DMS79 treated with DMSO at 0.1 percent for 48 hours (cell line): ENCODE results near the gene OSBPL1A.
A peak's percentile ranks its signal among the peaks of the same experiment; 100 is the strongest.
"Not testable (repeated sequence)": the region's sequence is repeated elsewhere in the genome, so short reads cannot be mapped to it uniquely, and the experiment has no call there.

Source experiments
- DNase-seq: peaks from one replicate; lab custom pipeline; 2025; lab: John Stamatoyannopoulos, UW

OSBPL1A gene

DNA sequence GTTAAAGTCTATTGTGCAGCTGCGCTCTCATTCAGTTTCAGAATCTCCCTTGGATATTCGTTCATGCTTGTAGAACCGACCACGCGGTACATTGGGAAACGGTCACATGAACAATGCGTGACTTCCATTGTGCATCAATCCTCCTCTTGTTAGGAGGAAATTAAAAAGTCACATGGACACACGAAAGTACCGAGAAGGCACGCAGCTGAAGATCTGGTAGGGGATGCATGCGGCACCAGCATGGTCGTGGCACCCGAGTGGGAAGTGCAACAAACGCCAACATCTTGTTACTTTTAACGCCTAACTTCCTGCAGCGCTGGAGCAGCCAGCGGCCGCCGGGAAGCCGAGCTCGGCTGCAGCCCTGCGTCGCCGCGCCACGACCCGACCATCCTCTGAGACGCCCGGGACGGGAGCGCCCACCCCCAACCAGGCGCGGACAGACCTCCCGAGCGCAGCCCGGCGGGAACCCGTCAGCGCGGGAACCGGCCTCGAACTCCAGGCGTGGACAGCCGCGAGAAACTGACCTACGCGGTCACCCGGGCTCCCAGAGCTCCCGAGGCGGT, 412 bp downstream of the OSBPL1A start:
- DNase-seq, result peak; percentile 73

DNA sequence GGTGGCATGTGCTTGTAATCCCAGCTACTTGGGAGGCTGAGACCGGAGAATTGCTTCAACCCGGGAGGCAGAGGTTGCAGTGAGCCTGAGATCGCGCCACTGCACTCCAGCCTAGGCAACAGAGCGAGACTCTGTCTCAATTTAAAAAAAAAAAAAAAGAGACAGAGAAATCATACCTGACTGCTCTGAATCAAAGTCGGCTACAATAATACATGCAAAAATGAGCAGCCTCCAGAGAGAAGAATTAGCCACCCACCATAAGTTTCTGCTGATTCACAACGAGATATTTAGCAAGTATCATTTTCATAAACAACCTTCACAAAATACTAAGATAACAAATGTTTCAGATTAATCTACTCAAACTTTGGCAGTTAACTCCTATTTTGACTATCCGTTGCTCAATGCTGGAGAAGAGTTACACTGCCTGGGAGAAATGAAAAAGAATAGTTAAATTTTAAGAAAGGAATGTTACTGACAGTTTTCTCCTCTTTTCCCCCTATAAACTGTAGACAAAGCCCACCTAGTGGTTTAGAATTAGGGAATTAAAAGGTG, 1.5 kb downstream of the OSBPL1A start:
- DNase-seq, result no peak

DNA sequence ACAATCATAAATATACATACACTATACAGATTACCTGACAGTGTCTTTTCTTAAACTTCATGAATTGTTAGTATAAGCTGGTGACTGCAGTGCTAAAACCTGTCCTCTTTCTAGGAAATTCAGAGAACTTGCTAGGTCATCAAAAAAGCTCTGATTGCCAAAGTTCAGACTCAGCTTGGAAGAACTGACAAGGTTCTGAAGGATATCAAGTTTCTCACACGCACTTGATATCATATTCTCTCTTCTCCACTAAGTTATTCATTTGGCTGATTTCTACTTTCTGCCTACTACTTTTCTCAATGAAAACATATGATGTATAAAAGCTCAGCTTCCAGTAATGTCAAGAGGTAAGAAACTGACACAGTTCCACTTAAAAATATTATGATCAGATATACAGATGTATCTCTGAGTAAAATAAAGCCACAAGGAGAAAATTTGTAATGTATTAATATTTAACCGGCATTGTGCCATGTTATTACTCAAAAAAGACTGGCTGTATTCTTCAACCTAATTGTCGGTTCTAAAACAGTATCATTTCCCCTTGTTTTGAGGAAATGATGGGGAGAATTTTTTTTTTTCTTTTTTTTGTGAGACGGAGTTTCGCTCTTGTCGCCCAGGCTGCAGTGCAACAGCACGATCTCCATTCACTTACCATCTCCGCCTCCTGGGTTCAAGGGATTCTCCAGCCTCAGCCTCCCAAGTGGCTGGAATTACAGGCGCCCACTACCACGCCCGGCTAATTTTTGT, 2.4 kb downstream of the OSBPL1A start:
- no peak for DNase-seq

DNA sequence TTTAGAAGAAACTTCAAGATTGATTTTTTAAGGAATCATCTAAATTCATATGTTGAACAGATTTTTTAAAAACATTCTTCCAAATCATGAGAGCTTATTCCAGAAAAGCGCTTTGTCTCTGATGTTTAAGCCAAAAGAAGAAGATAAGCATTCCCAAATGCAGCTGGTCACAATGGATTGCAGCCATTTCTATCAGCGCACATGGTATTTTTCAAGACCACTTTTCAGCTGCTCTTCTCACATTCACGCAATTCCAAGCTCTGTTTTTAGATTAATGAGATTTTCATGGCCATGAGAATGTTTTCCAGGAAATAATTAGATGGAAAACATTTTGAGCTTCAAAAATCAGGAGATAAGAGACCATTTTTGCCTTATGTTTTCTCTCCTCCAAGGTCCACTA, 8.7 kb downstream of the OSBPL1A start:
- DNase-seq, result no peak

DNA sequence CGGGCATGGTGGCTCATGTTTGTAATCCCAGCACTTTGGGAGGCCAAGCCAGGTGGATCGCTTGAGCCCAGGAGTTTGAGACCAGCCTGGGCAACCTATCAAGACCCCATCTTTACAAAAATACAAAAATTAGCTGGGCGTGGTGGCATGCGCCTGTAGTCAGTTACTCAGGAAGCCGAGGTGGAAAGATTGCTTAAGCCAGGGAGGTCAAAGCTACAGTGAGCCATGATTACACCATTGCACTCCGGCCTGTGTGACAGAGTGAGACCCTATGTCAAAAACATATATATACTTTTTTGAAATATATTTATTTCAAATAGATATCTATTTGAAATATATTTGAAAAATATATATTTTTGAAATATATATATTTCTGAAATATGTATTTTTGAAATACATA, 10.9 kb downstream of the OSBPL1A start:
- DNase-seq, result no peak

DNA sequence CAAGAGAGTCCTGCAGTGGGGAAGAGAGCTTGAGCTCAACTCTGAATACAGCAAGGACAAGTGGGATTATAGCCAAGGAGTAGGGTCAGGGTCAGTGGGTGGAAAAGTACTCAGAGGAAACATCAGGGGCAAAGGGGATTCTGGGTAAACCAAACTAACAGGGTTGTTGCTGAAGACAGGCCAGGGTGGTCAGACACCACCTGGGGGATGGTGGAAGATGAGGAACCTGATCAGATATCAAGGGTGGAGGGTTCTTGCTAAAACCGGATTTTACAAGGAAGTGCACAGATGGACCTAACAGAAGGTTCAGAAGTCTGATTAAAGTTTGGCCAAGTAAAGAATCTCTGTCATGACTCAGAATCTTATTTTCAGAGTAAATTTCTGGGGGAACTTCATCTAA, 16.5 kb downstream of the OSBPL1A start:
- DNase-seq, result no peak

DNA sequence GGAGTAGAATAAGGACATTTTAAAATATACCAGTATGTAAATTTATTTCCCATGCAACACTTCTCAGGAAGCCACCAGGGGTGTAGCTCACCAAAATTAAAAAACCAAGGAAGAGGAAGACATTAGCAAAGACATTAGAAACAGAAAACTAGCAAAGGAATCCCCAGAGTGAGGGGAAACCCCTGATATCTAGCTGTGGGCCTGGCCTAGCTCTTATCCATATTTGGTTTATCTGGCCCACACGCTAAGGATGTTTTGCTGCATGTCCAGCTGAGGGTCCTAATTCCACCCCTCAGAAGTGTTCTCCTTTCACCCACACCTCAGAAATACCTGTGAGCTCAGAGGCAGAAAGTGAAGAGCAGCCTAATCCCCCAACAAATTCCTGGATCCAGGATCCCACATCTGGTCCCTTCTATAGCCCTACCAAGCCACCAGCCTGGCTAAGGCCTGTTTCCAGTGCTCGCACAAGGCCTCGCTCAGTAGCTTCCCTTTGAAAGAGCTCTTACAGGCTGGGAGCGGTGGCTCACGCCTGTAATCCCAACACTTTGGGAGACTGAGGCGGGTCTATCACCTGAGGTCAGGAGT, 17.4 kb downstream of the OSBPL1A start:
- DNase-seq, result no peak

DNA sequence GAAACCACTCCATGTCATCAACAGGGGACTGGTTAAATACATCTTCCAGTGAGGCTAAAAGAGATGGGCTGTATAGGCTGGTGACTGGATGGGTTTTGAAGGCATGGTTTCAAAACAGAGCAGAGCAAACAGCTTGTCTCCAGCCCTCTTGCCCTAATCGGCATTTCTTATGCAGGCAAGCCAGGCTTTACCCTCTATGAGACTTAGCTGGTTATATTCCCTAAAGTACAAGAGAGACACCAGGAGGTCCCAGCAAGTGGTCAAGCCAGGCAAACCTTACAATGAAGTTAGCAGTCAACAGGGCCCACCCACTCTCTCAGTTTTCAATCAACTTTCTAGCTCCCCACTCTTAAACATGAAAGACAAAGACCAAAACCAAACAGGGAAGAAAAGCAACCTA, 19.0 kb downstream of the OSBPL1A start:
- DNase-seq, result no peak

DNA sequence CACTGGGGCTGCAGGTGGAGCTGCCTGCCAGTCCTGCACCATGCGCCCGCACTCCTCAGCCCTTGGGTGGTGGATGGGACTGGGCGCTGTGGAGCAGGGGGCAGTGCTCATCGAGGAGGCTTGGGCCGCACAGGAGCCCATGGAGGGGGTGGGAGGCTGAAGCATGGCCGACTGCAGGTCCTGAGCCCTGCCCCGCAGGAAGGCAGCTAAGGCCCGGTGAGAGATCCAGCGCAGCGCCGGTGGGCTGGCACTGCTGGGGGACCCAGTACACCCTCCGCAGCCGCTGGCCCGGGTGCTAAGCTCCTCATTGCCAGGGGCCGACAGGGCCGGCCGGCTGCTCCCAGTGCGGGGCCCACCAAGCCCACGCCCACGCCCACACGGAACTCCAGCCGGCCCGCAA, 21.1 kb downstream of the OSBPL1A start:
- DNase-seq, result not testable (repeated sequence)

DNA sequence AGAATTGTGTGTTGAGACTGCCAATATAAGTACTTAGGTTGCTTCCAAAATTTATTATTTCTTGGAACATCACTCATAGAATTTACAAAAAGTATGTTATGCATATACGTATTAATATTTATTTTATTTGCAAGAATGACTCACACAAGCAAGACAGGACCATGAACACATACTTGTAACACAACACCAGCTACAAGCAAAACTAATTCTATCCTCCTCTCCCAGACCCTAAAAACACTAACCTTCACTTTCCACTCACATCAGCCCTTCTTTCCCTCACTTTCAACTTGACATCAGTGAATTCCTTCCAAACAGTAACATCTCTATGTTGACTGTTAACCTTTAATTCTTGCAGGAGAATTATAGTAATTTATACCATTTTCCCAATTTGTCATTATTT, 24.3 kb downstream of the OSBPL1A start:
- DNase-seq, result no peak

DNA sequence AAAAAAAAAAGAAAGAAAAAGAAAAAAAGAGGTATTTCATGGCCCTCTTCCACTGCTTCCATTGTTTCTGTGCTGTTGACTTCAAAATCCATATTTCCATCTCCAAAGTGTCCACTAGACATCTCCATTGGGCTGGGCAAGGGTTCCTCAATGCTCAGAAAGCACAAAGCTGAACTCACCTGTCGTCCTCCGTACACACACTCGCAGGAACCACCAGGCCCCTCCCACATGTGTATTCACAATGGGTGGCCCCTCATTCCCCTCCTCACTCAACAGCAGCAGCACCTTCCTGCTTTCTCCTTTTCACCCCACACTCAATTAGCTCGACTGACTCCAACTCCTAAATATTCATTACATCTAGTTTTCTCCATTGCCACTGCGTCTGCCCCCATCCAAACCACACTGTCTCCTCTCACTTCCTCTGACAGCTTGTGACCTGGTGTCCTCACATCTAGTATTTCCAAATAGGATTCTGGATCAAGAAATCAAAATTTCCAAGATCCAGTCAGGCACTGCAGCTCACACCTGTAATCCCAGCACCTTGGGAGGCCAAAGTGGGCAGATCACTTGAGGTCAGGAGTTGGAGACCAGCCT, 25.2 kb downstream of the OSBPL1A start:
- no peak for DNase-seq

DNA sequence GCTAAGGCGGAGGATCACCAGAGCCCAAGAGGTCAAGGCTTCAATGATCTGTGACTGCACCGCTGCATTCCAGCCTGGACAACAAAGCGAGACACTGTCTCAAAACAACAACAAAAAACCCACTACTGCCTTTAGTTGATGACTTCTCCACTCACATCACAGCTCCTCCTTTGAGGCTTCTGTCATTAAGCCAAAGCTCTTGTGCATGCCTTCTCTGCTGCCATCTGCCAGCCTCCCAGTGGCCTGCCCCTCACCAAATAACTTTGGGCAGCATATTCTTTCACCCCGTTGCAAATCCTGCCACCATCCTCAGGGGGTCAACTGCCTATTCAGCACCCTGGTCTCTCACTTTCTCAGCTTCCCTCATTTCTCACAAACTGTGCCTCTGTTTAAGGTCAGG, 27.5 kb downstream of the OSBPL1A start:
- no peak for DNase-seq

DNA sequence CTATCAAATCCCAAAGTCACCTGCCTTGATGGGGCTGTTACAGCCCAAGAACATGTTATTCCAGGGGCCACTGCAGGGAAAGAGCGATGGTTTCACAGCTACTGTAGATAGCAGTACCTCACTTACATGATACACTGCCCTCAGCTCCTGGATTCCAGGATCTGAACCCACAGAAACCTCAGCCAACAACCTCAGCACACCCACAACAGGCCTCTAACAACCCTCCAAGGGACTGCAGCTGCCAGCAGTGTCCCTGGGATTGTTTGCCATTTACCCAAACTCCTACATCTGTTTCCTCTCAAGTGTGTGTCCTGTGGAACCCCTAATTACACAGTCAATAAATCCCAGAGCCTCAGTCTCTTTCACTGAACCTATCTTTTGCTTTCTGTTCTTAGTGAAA, 28.2 kb downstream of the OSBPL1A start:
- no peak for DNase-seq

DNA sequence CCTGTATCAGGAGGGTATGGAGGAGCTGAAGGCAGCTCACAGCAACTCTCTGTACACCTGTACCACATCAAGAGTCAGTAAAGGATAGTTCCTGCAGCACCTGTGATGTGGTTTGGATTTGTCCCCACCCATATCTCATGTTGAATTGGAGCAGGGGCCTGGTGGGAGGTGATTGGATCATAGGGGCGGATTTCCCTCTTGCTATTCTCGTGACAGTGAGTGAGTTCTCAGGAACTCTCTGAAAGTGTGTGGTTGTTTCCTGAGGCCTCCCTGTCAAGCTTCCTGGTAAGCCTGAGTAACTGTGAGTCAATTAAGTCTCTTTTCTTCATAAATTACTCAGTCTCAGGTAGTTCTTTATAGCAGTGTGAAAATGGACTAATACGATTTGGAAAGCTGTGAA, 28.9 kb downstream of the OSBPL1A start:
- no peak for DNase-seq

DNA sequence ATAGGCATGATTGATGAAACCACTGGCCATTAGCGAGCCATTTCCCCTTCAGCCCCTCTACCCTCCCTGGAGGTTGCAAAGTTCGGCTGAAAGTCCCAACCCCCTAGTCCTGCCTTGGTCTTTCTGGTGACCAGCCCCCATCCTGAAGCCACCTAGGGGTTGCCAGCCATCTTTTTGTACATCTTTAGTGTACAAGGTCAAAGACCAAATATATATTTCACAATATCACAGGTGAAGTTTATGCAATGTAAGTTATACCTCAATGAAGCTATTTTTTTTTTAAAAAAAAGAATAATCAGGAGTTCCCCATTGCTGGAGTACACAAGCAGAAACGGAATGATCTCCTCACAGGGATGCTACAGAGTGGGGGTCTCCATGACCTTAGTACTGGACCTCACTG, 31.3 kb downstream of the OSBPL1A start:
- DNase-seq, result no peak

DNA sequence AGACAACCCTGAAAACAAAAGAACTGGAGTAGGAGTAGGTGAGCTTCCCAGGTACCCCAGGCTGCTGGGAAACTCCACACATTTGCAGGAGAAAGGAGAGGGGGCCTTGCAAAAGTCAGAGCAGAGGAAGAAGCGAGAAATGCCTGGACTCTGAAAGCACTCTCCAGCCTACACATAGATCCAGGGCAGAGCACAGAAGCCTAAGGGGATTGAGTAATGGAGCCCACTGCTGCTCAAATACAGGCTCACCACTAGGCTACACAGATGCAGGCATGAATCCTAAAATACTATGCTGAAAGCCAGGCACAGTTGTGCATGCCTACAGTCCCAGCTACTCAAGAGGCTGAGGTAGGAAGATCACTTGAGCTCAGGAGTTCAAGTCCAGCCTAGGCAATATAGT, 33.4 kb downstream of the OSBPL1A start:
- no peak for DNase-seq

DNA sequence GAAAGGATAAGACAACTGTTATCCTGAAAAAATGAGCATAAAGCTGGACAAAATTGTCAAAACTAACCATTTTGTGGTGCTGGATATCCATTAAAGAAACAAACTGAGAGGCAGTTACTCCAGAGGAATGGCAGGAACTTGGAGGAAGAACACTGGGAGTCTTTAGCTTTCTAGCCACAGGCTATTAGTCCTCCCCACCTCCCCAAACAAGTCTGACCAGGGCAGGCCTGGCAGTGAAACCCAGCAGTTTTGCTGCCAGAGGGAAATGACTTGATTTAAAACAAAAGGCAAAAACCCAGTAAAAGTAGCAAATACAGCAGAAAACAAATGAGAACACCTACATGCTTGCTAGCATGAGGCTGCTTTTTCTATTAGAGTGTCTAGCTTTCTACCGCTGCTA, 34.9 kb downstream of the OSBPL1A start:
- no peak for DNase-seq

DNA sequence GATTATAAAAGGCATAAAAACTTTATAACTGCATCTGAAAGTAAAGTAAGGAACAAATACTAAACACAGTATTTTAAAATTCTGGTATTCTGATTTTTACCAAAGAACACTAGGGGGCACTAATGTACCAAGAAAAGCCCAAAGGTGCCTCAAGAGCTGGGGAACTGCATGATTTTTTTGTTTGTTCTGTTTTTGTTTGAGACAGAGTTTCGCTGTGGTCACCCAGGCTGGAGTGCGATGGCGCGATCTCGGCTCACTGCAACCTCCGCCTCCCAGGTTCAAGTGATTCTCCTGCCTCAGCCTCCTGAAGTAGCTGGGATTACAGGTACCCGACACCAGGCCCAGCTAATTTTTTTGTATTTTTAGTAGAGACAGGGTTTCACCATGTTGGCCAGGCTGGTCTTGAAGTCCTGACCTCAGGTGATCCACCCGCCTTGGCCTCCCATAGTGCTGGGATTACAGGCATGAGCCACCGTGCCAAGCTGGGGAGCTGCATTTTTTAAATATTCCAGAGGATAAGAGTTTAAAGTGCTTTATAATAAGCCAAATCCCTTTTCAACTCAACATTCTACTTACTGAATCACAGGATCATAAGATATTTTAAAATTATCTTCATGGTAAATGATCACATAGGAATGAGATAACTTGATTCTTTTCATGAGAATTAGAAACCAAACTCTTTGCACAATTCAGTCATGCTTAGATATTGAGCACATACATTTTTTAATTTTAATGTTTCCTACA, 37.7 kb downstream of the OSBPL1A start:
- DNase-seq, result peak; percentile 27

DNA sequence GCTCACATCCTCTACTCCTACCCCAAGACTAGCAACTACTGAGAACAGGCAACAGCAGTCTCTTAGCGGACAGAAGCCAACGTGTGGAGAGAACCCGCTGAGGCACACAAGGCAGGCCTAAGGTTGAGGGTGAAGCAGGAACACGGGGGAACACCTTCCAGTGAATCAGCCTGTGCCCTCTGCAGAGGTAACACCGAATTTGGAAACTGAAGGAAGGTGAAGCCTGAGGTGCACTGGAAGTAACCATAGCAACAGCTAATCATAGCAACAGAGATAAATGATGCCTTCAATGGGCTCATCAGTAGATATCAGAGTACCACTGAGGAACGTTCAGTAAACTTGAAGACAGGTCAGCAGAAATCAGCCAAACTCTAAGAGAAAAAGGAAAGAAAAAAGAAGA, 43.3 kb downstream of the OSBPL1A start:
- DNase-seq, result no peak

DNA sequence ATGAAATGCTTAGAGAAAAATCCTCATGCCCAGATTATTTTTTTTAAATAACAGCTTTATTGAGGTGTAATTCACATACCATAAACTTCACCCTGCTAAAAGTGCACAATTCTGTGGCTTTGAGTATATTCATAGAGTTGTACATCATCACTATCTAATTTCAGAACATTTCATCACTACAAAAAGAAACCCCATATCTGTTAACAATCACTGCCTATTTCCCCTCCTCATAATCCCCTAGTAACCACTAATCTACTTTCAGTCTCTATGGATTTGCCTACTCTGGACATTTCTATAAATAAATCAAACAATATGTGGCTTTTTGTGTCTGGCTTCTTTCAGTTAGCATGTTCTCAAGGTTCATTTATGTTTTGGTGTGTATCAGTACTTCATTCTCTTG, 51.4 kb downstream of the OSBPL1A start:
- DNase-seq, result no peak

DNA sequence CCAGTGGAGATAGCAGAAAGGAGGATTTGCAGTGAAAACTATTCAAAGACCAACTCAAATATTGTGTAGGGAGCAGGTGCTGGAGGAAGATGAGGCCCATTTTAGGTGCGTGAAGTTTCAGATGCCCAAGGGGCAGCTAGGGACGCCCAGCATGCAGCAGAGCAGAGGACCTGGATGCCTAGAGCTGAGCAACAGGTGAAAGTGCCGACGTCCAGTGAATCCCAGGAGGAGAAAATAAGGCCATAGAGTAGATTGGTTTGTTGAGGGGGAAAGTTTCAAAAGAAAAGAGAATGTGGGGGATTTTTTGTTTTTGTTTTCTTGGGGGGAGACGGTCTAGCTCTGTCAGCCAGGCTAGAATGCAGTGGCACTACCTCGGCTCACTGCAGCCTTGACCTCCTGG, 53.1 kb downstream of the OSBPL1A start:
- DNase-seq, result no peak

DNA sequence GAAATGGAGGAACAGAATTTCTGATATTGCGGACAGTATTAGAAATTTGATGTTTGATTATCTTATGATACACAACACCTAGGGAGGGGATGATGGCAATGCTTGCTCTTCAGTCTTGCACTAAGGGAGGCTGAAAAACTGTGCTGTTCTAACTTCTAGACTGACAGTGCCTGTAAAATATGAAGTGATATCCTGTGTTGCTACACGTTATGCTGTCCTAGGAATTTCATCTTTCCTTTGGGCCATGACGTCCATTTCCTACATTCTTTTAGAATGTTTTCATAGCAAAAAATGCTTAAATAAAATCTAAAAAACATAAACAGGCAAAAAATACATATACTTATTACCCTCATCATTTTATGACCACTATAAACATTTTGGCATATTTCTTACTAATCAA, 55.3 kb downstream of the OSBPL1A start:
- no peak for DNase-seq
